HepG2 (cell line): ENCODE measurements around the gene MMP12.

Experiments
- ELF4 ChIP-seq: sonication (generic); formaldehyde crosslinking; IDR thresholded peaks from 2 replicates; pipeline ENCODE4 v1.5.0; 2020; ENCODE audit warnings: missing genetic modification reagents, mild to moderate bottlenecking, moderate library complexity, borderline replicate concordance
- LCORL ChIP-seq, 2 experiments: fragments of 450-650 bp in 1 of 2; sonication (generic) in 1 of 2; formaldehyde crosslinking in 1 of 2; IDR thresholded peaks; 2 replicates each; pipeline versions ENCODE4 v1.5.0 to v1.6.1; 2017 to 2020; ENCODE audit warnings: antibody characterized with exemption in 1 of 2, missing genetic modification reagents in 1 of 2
- MAX ChIP-seq: IDR thresholded peaks from 2 replicates; pipeline ENCODE4 v1.6.1; 2012; ENCODE audit warnings: inconsistent platforms
- PCBP1 ChIP-seq: fragments of 200-400 bp; formaldehyde crosslinking; IDR thresholded peaks from 2 replicates; pipeline ENCODE4 v1.6.1; 2017; ENCODE audit warnings: mild to moderate bottlenecking, low read depth, low read length, borderline replicate concordance
- TEAD2 ChIP-seq: sonication (generic); formaldehyde crosslinking; IDR thresholded peaks from 2 replicates; pipeline ENCODE4 v1.9.0; 2021; ENCODE audit warnings: missing genetic modification reagents
- XRCC5 ChIP-seq: fragments of 200-400 bp; formaldehyde crosslinking; optimal IDR thresholded peaks from 2 replicates; pipeline ENCODE3; 2017; ENCODE audit warnings: mild to moderate bottlenecking, low read length
- YY1 ChIP-seq: IDR thresholded peaks from 2 replicates; pipeline ENCODE4 v1.6.1; 2011; ENCODE audit warnings: low read length, low read depth, moderate library complexity, mild to moderate bottlenecking; ENCODE audit not compliant: insufficient read depth, insufficient replicate concordance
- ZFYVE20 ChIP-seq: sonication (generic); formaldehyde crosslinking; IDR thresholded peaks from 2 replicates; pipeline ENCODE4 v1.8.0; 2023; ENCODE audit warnings: low read depth, mild to moderate bottlenecking, moderate library complexity, missing genetic modification reagents, borderline replicate concordance
- ZNF296 ChIP-seq: sonication (generic); formaldehyde crosslinking; conservative IDR thresholded peaks from 2 replicates; pipeline ENCODE4 v1.5.0; 2020; ENCODE audit warnings: mild to moderate bottlenecking, missing genetic modification reagents
- ZNF639 ChIP-seq: conservative IDR thresholded peaks from 2 replicates; pipeline ENCODE4 v1.6.1; 2018; ENCODE audit warnings: missing genetic modification reagents

GRCh38 chr11:102883141-102883540 is 8.4 kb upstream of the MMP12 start:
- TF ChIP-seq XRCC5 (no peak), MAX (no peak), ZNF296 (CRISPR knock-in tag) (no peak), LCORL (IDR thresholded peaks at IDR 0.05) (no peak), LCORL (CRISPR knock-in tag; IDR thresholded peaks at IDR 0.05) (no peak), ZFYVE20 (CRISPR knock-in tag) (no peak), PCBP1 (no peak), ELF4 (CRISPR knock-in tag) (no peak), TEAD2 (CRISPR knock-in tag) (no peak), ZNF639 (no peak), YY1 (no peak)
